Common myeloid progenitor, CD34-positive (primary cell): ENCODE results near the gene TRIM17.

ENCODE experiments used
- CTCF ChIA-PET: fragments of 350-600 bp; sonication (Branson Sonifier 250); formaldehyde crosslinking; loops from one replicate; lab custom pipeline; 2021; ENCODE audit warnings: antibody characterized with exemption; lab: Charles Lee
- POLR2A ChIA-PET: fragments of 350-600 bp; sonication (Branson Sonifier 250); formaldehyde crosslinking; loops from one replicate; lab custom pipeline; 2021; ENCODE audit warnings: antibody characterized with exemption; lab: Charles Lee
- DNase-seq, 3 donors: peaks; one replicate each; pipeline versions ENCODE4 v3.0.0 to v3.0.0-alpha.2; 2013
- H3K27ac ChIP-seq, 2 experiments: 1 replicate in 1 of 2; 2 replicates in 1 of 2; pipeline ENCODE4 v1.7.0; 2013; ENCODE audit warnings: inconsistent platforms in 2 of 2, low read length in 2 of 2, mild to moderate bottlenecking in 2 of 2, low read depth in 1 of 2, moderate library complexity in 1 of 2; ENCODE audit not compliant: severe bottlenecking in 2 of 2, insufficient read depth in 1 of 2, poor library complexity in 1 of 2
- H3K27me3 ChIP-seq, 5 experiments: replicated peaks in 2 of 5; 1 replicate in 3 of 5; 2 replicates in 2 of 5; pipeline versions ENCODE4 v1.6.1 to v1.7.0; 2013; ENCODE audit warnings: low read length in 4 of 5, mild to moderate bottlenecking in 2 of 5, moderate library complexity in 2 of 5, inconsistent platforms in 1 of 5; ENCODE audit not compliant: insufficient read depth in 5 of 5, control insufficient read depth in 4 of 5
- H3K36me3 ChIP-seq, 4 experiments: 1 replicate in 2 of 4; 2 replicates in 2 of 4; pipeline versions ENCODE4 v1.6.1 to v1.7.0; 2013; ENCODE audit warnings: low read length in 3 of 4, control low read depth in 1 of 4, mild to moderate bottlenecking in 1 of 4; ENCODE audit not compliant: control insufficient read depth in 4 of 4, insufficient read depth in 4 of 4
- H3K4me1 ChIP-seq, 4 experiments: 1 replicate in 3 of 4; 2 replicates in 1 of 4; pipeline versions ENCODE4 v1.6.1 to v1.7.1; 2013; ENCODE audit warnings: low read length in 3 of 4, mild to moderate bottlenecking in 3 of 4, control low read depth in 1 of 4, inconsistent platforms in 1 of 4, moderate library complexity in 1 of 4; ENCODE audit not compliant: control insufficient read depth in 4 of 4, insufficient read depth in 4 of 4; ENCODE audit errors: control extremely low read depth in 1 of 4
- H3K4me3 ChIP-seq, 7 experiments: 1 replicate in 4 of 7; 2 replicates in 3 of 7; pipeline versions ENCODE4 v1.5.1 to v1.7.0; 2013; ENCODE audit warnings: mild to moderate bottlenecking in 7 of 7, low read length in 6 of 7, moderate library complexity in 6 of 7, inconsistent platforms in 2 of 7, low read depth in 2 of 7, control low read depth in 1 of 7; ENCODE audit not compliant: insufficient read depth in 4 of 7, control insufficient read depth in 1 of 7; ENCODE audit errors: extremely low read depth in 1 of 7
- H3K9me3 ChIP-seq, 5 experiments: 1 replicate in 4 of 5; 2 replicates in 1 of 5; pipeline versions ENCODE4 v1.6.1 to v1.7.1; 2013; ENCODE audit warnings: low read length in 4 of 5, mild to moderate bottlenecking in 2 of 5, inconsistent platforms in 1 of 5, low read depth in 1 of 5, moderate library complexity in 1 of 5; ENCODE audit not compliant: control insufficient read depth in 4 of 5, insufficient read depth in 2 of 5; ENCODE audit errors: control extremely low read depth in 1 of 5
- WGBS: methylation state at CpG from one replicate; pipeline ENCODE4 v1.1.5; 2013; ENCODE audit not compliant: insufficient coverage; 5-methylcytosine and 5-hydroxymethylcytosine counted together

The TRIM17 gene

DNA sequence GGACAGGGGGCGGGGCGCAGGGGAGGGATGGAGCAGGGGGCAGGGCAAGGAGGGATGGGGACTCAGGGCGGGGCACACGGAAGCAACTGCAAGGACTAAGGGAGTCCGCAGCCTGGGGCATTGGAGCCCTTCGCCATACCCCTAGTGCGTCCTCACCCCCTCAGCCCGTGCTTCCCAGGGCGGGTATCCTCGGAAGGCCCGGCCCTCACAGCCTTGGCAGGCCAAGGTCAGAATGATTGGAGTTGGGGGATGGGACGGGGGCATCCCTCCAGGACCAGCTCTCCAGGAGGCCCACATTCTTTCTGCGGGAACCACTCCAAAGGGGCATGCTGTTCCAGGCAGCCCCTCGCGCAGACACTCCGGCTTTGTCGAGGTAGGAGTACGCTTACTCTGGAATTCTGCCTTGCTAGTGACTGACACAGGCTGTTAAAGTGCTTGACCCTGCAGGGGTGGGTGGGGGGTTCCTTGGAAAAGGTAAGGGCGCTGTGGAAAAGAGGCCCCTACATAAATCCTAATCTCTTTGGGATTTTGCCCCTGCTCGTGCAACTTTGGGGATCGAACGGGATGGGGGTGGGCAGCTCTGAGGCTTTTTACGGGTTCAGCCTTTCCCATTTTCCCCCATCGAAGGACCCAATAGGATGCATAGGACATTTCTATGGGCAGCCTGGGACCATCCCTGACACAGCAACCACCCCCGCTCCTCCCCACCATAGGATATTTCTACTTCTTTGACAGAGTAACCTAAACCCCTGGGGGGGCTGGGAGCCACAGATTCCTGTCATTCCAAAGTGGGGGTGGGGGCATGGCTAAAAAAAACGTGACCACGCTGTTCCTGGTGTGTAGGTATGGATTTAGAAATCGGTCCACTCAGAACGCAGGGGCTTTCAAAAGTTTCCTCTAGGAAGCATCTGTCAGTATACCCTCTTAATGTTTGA lies 9.3 kb downstream of the TRIM17 start:
- H3K9me3 ChIP-seq = no peaks in the 10 kb centered on the region
- WGBS = 37% methylated on average over 20 of the region's 29 CpGs
- DNase-seq = no peak
- peak overlapping the region; percentile 27 to 92 (median 83) for H3K4me3 ChIP-seq
- POLR2A ChIA-PET = interaction anchor here (0.6 to 1.6 kb wide), 3 partner anchors 24 to 51 kb away, joined by 3 to 6 read pairs (median 3); a partner anchor contains a TSS
- peaks cover 4 to 20% (median 17%) of the 10 kb centered on the region in 4 experiments for H3K36me3 ChIP-seq
- H3K4me1 ChIP-seq = peaks cover 5 to 31% (median 27%) of the 10 kb centered on the region in 4 experiments
- H3K27me3 ChIP-seq = no peaks in the 10 kb centered on the region
- peak overlapping the region in 1 of 2 experiments; percentile 53 for H3K27ac ChIP-seq
- CTCF ChIA-PET = interaction anchor here (1.1 kb wide), 1 partner anchor 40 kb away, joined by 4 read pairs; no protein-coding TSS in a partner anchor

DNA sequence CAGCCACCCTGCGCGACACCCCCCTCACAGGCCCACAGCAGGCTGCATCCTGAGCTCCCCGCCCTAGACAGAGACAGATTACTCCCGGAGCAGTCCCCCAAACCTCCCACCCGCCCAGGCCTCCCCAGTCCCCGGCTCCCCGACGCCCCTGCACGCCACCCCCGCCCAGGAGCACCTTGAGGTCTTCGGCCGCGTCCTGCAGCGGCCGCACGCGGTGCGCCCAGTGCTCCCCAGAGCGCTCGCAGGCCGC lies 10.8 kb downstream of the TRIM17 start:
- ChIA-PET CTCF (interaction anchor here (0.6 to 1.9 kb wide), 4 partner anchors 13 to 966 kb away, joined by 3 to 4 read pairs (median 3); no protein-coding TSS in a partner anchor), POLR2A (interaction anchor here (0.6 to 1.6 kb wide), 2 partner anchors 11 to 52 kb away, joined by 4 to 6 read pairs; partner anchors contain the start of gene TRIM17)
- Histone ChIP-seq H3K4me3 (peak overlapping the region; percentile 70 to 94 (median 85)), H3K9me3 (no peaks in the 10 kb centered on the region), H3K4me1 (peaks cover 5 to 31% (median 27%) of the 10 kb centered on the region in 4 experiments), H3K27ac (peak overlapping the region; percentile 46 to 78), H3K36me3 (peaks cover 4 to 31% (median 25%) of the 10 kb centered on the region in 4 experiments), H3K27me3 (no peaks in the 10 kb centered on the region)
- no peak for DNase-seq
- WGBS = 0% methylated on average over 17 of the region's 21 CpGs

DNA sequence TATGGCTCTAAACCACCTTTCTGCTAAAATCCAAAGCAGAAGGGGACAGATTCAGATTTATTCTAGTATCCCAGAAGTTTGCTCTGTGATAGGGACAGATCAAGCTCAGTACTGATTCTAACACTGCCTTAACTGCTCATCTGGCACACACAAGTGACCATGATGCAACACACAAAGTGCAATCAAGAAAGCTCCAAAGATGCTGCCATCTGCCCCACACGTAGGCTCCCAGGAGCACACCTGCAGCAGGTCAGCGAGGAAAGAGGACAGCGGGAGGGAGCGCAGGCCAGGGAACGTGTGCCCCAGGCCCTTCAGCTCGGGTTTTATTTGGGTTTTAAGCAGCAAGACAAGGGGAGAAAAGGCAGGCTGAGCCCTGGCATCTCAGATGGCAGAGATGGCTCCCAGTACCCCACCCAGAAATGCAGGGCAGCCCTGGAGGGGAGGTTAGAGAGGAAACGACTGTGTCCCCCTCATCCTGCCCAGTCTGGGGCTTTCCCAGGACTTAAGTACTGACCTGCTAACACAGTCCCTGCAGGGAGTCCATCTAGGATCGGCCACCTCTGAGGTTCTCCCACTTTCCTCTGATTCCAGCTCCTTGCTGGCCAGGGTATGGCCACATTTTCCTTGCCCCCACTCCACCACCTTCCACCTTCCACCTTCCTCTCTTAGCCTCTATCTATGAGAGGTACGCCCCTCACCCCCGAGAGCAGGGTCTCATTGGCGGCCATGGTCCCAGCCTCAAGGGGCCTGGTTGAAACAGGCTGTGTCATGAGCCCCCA lies 11.3 kb downstream of the TRIM17 start:
- H3K27ac ChIP-seq = peak overlapping the region in 1 of 2 experiments; percentile 78
- no peaks in the 10 kb centered on the region for H3K27me3 ChIP-seq
- POLR2A ChIA-PET = interaction anchor here (0.6 to 1.6 kb wide), 2 partner anchors 11 to 53 kb away, joined by 4 to 6 read pairs; partner anchors contain the start of gene TRIM17
- WGBS = 49% methylated on average over 10 of the region's 11 CpGs
- no peak for DNase-seq
- CTCF ChIA-PET = interaction anchor here (0.9 to 1.9 kb wide), 7 partner anchors 9 to 404 kb away, joined by 3 to 6 read pairs (median 3); no protein-coding TSS in a partner anchor
- peaks cover 5 to 31% (median 27%) of the 10 kb centered on the region in 4 experiments for H3K4me1 ChIP-seq
- H3K9me3 ChIP-seq = no peaks in the 10 kb centered on the region
- H3K4me3 ChIP-seq = peak overlapping the region in 6 of 7 experiments; percentile 52 to 92 (median 84)
- peaks cover 4 to 36% (median 24%) of the 10 kb centered on the region in 4 experiments for H3K36me3 ChIP-seq

DNA sequence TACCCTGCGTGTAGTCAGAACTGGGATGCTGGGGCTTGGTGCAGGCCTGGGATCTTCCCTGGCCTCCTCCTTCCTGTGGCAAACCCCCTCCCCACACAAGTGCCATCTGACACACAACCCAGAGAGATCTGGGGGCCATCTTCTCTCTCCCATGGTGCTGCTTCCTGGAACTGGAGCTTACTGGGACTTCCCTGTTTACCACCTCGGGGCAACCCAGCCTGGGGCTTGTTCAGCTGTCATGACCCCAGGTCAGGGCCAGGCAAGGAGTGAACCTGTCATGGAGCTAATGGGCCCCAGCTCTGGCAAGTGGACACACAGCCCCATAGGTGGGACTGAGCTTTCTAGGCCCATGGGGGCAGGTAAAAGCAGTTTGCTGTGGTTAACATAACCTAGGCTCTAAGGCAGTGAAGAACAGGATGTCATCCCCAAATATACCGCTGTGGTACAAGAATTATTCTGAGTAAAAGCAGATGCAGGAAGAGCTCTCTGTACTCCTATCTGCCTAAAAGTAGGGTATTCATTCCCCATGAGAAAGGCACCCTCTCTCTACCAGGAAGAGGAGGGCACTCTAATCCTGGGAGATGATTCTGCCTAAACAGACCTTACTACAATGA lies 12.4 kb downstream of the TRIM17 start:
- DNase-seq = no peak
- POLR2A ChIA-PET = no interaction called here
- no peaks in the 10 kb centered on the region for H3K27me3 ChIP-seq
- CTCF ChIA-PET = interaction anchor here (1.0 to 2.4 kb wide), 5 partner anchors 9 to 111 kb away, joined by 3 to 8 read pairs (median 4); no protein-coding TSS in a partner anchor
- H3K27ac ChIP-seq = no peak overlapping the region
- peaks cover 5 to 31% (median 27%) of the 10 kb centered on the region in 4 experiments for H3K4me1 ChIP-seq
- H3K9me3 ChIP-seq = no peaks in the 10 kb centered on the region
- peak overlapping the region in 1 of 7 experiments; percentile 85 for H3K4me3 ChIP-seq
- 84% methylated on average over 3 of the region's 3 CpGs for WGBS
- H3K36me3 ChIP-seq = peaks cover 4 to 47% (median 30%) of the 10 kb centered on the region in 4 experiments

DNA sequence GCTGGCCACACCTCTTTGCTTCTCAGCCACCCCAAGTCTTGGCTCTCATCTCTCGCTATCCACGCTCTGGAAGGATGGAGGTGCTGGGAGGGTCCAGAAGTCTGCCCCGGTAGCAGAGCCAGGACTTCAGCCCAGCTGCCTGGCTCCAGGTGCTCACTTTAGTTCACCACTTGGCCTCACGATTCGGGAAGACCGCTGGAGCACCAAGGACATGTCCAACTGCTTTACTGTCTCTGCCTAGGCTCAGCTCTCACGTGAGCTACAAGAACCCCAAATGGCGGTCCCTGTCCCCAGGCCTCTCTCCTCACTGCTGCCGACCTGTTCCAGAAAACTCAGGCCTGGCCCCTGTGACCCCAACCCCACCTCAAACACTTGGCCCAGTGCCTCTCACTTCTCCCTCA lies 13.4 kb downstream of the TRIM17 start:
- over 99% methylated on average over 8 of the region's 9 CpGs for WGBS
- Histone ChIP-seq H3K4me3 (no peak overlapping the region), H3K4me1 (peaks cover 5 to 30% (median 27%) of the 10 kb centered on the region in 4 experiments), H3K27me3 (no peaks in the 10 kb centered on the region), H3K27ac (no peak overlapping the region), H3K36me3 (peaks cover 4 to 56% (median 37%) of the 10 kb centered on the region in 4 experiments), H3K9me3 (no peaks in the 10 kb centered on the region)
- ChIA-PET POLR2A (no interaction called here), CTCF (interaction anchor here (1.6 to 2.4 kb wide), 2 partner anchors 10 to 12 kb away, joined by 6 to 8 read pairs; no protein-coding TSS in a partner anchor)
- DNase-seq = no peak

DNA sequence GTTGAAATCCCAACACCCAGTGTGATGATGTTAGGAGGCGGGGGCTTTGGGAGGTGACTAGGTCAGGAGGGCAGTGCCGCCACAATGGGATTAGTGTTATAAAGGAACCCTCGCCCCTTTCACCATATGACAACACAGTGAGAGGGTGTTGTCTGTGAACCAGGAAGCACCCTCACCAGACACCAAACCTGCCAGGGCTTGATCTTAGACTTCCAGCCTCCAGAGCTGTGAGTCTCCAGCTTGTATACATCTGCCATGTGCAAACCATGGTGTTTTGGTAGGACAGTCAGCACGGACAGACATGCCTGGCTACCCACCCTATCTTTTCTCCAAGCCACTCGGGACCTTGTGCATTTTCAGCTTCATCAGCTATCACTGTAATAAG lies 14.0 kb downstream of the TRIM17 start:
- peaks cover 4 to 62% (median 42%) of the 10 kb centered on the region in 4 experiments for H3K36me3 ChIP-seq
- no peak for DNase-seq
- H3K27ac ChIP-seq = no peak overlapping the region
- H3K4me3 ChIP-seq = no peak overlapping the region
- CTCF ChIA-PET = interaction anchor here (1.6 to 2.4 kb wide), 2 partner anchors 9 to 13 kb away, joined by 6 to 8 read pairs; no protein-coding TSS in a partner anchor
- WGBS = 92% methylated on average over 5 of the region's 5 CpGs
- H3K4me1 ChIP-seq = peaks cover 5 to 27% (median 26%) of the 10 kb centered on the region in 4 experiments
- no peaks in the 10 kb centered on the region for H3K27me3 ChIP-seq
- no peaks in the 10 kb centered on the region for H3K9me3 ChIP-seq
- POLR2A ChIA-PET = no interaction called here
